GM18511 (cell line): ENCODE results near the gene ITGA5.
A peak's percentile ranks its signal among the peaks of the same experiment; 100 is the strongest.

Experiments
- ATAC-seq: cut with Tn5 transposase; IDR thresholded peaks from one replicate; pipeline ENCODE4 v1.9.1; 2021; ENCODE audit warnings: mild to moderate bottlenecking, moderate library complexity; ENCODE audit not compliant: unreplicated experiment

Gene ITGA5

GRCh38 chr12:54419088-54419887 lies at the start of gene ITGA5:
ITGA5 (minus strand) TSS chr12:54419266; CDS start chr12:54419198, 68 bp downstream.
- ATAC-seq: no peak

- no peak for ATAC-seq
Observed at GRCh38 chr12:54465857-54466523, 46.9 kb upstream of the ITGA5 start.

GRCh38 chr12:54463484-54463883 lies 44.4 kb upstream of the ITGA5 start:
- ATAC-seq: no peak

DNA sequence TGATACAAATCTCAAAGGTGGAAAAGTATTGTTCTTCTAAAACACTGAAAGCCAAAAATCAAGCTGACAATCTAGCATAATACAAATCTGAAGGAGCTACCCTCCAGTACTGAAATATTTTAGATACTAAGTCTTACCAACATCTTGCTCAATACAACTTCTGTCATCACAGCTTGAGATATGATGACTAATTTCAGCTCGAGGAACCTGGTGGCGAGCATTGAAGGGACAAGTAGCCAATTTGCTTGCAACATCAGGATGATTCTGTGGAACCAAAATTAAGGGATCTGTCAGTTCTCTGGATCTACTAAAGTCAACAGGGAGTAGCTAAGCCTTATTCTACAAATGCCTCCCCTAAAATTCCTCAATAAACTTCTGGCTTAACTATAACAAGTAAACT lies 44.0 kb upstream of the ITGA5 start:
- no peak for ATAC-seq

- ATAC-seq: no peak
Observed at GRCh38 chr12:54460317-54460923, 41.4 kb upstream of the ITGA5 start.

GRCh38 chr12:54459355-54459754 lies 40.3 kb upstream of the ITGA5 start:
- ATAC-seq: no peak

GRCh38 chr12:54455760-54456469 lies 36.8 kb upstream of the ITGA5 start:
- no peak for ATAC-seq

GRCh38 chr12:54452628-54453027 lies 33.6 kb upstream of the ITGA5 start:
- no peak for ATAC-seq

- no peak for ATAC-seq
Observed at GRCh38 chr12:54448344-54448743, 29.3 kb upstream of the ITGA5 start.

- ATAC-seq: no peak
Observed at GRCh38 chr12:54447917-54448316, 28.9 kb upstream of the ITGA5 start.

GRCh38 chr12:54444206-54444605 lies 25.1 kb upstream of the ITGA5 start:
- ATAC-seq: no peak

- ATAC-seq: no peak
Observed at GRCh38 chr12:54443446-54443845, 24.4 kb upstream of the ITGA5 start.

DNA sequence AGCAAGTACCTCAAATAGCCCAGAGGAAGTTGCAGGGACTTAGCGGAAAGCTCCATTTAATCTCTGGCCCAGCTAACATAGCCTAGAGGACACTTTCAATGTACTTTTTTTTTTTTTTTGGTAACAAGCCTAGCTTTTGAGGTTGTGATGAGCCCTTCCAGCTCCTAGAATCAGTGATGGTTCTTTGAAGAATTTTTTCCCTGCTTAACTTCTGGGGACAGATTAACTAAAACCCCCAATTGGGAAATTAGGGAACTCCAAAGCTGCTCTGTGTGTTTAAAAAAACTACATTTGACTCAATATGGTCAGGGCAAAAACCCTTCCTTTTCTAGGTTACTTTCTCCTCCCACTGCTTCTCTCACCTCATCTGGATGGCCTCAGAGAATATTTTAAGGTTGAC lies 23.9 kb upstream of the ITGA5 start:
- no peak for ATAC-seq

GRCh38 chr12:54442099-54442498 lies 23.0 kb upstream of the ITGA5 start:
- ATAC-seq: no peak

GRCh38 chr12:54439521-54440255 lies 20.6 kb upstream of the ITGA5 start:
- ATAC-seq: peak; percentile 57

GRCh38 chr12:54439096-54439495 lies 20.0 kb upstream of the ITGA5 start:
- no peak for ATAC-seq

DNA sequence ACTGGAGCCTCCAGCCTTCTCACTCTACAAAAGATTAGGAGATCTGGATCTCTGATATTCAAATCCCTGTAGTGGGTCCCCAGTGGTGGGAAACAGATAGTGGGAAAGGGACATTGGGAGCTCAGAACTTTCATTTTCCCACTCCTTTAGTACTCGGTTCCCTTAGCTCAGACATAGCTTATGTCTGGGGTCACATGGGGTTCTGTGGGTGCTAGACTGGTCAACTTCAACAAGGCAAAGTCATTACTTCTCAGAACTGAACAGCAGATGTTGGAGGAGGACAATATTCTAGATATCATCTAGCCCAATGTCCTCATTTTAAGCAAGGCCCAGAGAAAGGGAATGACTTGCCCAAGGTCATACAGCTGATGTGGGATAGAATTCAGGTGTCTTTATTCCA lies 19.5 kb upstream of the ITGA5 start:
- no peak for ATAC-seq

DNA sequence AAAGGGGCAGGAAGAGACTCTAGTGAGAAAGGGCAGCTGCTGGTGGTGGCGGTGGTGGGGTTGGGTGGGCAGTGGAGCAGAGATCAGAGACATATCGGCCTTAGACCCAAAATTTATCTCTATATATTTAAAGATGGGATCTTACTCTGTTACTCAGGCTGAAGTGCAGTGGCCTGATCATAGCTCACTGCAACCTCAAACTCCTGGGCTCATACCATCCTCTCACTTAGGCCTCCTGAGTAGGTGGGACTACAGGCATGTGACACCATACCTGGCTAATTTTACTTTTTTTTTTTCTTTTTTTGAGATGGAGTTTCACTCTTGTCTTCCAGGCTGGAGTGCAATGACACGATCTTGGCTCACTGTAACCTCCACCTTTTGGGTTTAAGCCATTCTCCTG lies 18.6 kb upstream of the ITGA5 start:
- ATAC-seq: peak; percentile 36

- ATAC-seq: peak; percentile 41
Observed at GRCh38 chr12:54437243-54437642, 18.2 kb upstream of the ITGA5 start.

DNA sequence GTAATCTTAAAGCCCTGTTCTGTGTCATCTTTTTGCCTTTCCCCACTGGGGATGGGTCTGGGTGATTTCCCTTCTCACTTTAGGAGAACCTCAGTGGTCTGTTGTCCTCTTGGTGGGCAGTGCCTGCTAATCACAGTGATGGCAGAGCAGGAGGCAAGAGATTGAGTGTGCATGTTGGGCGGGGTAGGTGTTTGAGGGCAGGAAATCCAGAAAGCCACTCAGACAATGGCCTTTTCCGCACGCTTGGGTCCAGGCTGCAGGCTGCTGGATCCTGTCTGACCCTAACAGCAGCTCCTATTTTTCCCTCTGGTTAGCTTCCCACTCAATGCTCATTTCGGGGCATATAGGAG lies 13.7 kb upstream of the ITGA5 start:
- ATAC-seq: no peak
